HepG2 (cell line): ENCODE measurements around the gene PPP1R13L. TPM values are rescaled to one million over a fixed set of nuclear protein-coding genes. Genes with fewer than 3 reads are reported as not detected.

Source experiments
- BCL6 ChIP-seq: IDR thresholded peaks from 2 replicates; pipeline ENCODE4 v1.6.1; 2016; ENCODE audit warnings: missing genetic modification reagents, missing compliant biosample characterization
- MXD4 ChIP-seq: IDR thresholded peaks from 2 replicates; pipeline ENCODE4 v1.6.1; 2016; ENCODE audit warnings: mild to moderate bottlenecking, missing biosample characterization, missing genetic modification reagents
- MYNN ChIP-seq: sonication (generic); formaldehyde crosslinking; IDR thresholded peaks from 2 replicates; pipeline ENCODE4 v1.4.0; 2020; ENCODE audit warnings: mild to moderate bottlenecking, low read depth, missing genetic modification reagents
- NFIC ChIP-seq: IDR thresholded peaks from 2 replicates; pipeline ENCODE4 v1.6.1; 2012; ENCODE audit warnings: mild to moderate bottlenecking, low read length, inconsistent platforms
- NR2F6 ChIP-seq, 2 experiments: IDR thresholded peaks; 2 replicates each; pipeline ENCODE4 v1.6.1; 2016; ENCODE audit warnings: antibody characterized with exemption in 1 of 2, mild to moderate bottlenecking in 1 of 2
- POLR2A ChIP-seq, 2 experiments: IDR thresholded peaks; 2 replicates each; pipeline ENCODE4 v1.6.1; 2011; ENCODE audit warnings: low read depth in 2 of 2, low read length in 2 of 2, mild to moderate bottlenecking in 1 of 2, moderate library complexity in 1 of 2; ENCODE audit not compliant: insufficient read depth in 1 of 2
- THAP11 ChIP-seq: IDR thresholded peaks from 2 replicates; pipeline ENCODE4 v1.6.1; 2016; ENCODE audit warnings: missing biosample characterization, missing genetic modification reagents
- YEATS4 ChIP-seq: sonication (generic); formaldehyde crosslinking; IDR thresholded peaks from 2 replicates; pipeline ENCODE4 v1.4.0; 2020; ENCODE audit warnings: missing genetic modification reagents, borderline replicate concordance
- ZC3H13 ChIP-seq: sonication (generic); formaldehyde crosslinking; IDR thresholded peaks from 2 replicates; pipeline ENCODE4 v1.8.1; 2023; ENCODE audit warnings: mild to moderate bottlenecking, missing genetic modification reagents, moderate library complexity
- ZFP90 ChIP-seq: sonication (generic); formaldehyde crosslinking; IDR thresholded peaks from 2 replicates; pipeline ENCODE4 v1.8.0; 2022; ENCODE audit warnings: missing genetic modification reagents, mild to moderate bottlenecking, inconsistent platforms, borderline replicate concordance
- ZNF367 ChIP-seq: sonication (generic); formaldehyde crosslinking; IDR thresholded peaks from 2 replicates; pipeline ENCODE4 v1.4.0; 2020; ENCODE audit warnings: missing genetic modification reagents, borderline replicate concordance
- ZNF75D ChIP-seq: sonication (generic); formaldehyde crosslinking; IDR thresholded peaks from 2 replicates; pipeline ENCODE4 v1.8.1; 2023; ENCODE audit warnings: missing genetic modification reagents, mild to moderate bottlenecking, borderline replicate concordance
- ZSCAN12 ChIP-seq: sonication (generic); formaldehyde crosslinking; IDR thresholded peaks from 2 replicates; pipeline ENCODE4 v1.9.0; 2021; ENCODE audit warnings: mild to moderate bottlenecking, missing genetic modification reagents
- polyA plus RNA-seq, 8 experiments: library from polyadenylated mRNA; depleted of rRNA in 3 of 8; stranded (reverse) in 7 of 8; unstranded in 1 of 8; fragments of >200 nt; fragmentation: Illumina TruSeq in 4 of 8; extraction: Trizol in 4 of 8; gene quantifications; 2 replicates each; pipeline versions ENCODE4 v1.2.1 to v1.2.3, GENCODE V29; 2011 to 2016; ENCODE audit warnings: low read depth in 4 of 8, missing spikeins in 1 of 8, mixed read lengths in 1 of 8; ENCODE audit not compliant: insufficient read depth in 1 of 8
- total RNA-seq, 5 experiments: library from RNA; depleted of rRNA; stranded (reverse); fragments of >200 nt; fragmentation: Illumina TruSeq; extraction: Trizol; gene quantifications; 2 replicates each; pipeline ENCODE4 v1.2.3, GENCODE V29; 2016; ENCODE audit warnings: low read depth in 1 of 5
- TF ChIP-seq, protein P1 (sequence below): sonication (generic); formaldehyde crosslinking; IDR thresholded peaks from one replicate; pipeline ENCODE4 v1.5.1; 2020; ENCODE audit warnings: mild to moderate bottlenecking, missing genetic modification reagents; ENCODE audit errors: not compliant biosample characterization
- TF ChIP-seq, protein P2 (sequence below): sonication (generic); formaldehyde crosslinking; IDR thresholded peaks from 2 replicates; pipeline ENCODE4 v1.5.1; 2020; ENCODE audit warnings: mild to moderate bottlenecking, missing genetic modification reagents, borderline replicate concordance
- TF ChIP-seq, protein P3 (sequence below): sonication (generic); formaldehyde crosslinking; IDR thresholded peaks from 2 replicates; pipeline ENCODE4 v1.4.0; 2020; ENCODE audit warnings: mild to moderate bottlenecking, missing genetic modification reagents, borderline replicate concordance
- TF ChIP-seq, protein P4 (sequence below): IDR thresholded peaks from 2 replicates; pipeline ENCODE4 v1.6.1; 2016

PPP1R13L gene
- total and polyA plus RNA-seq, 2 of the 13 experiments (the other 11 are each of a cell fraction or from before 2014, with no cell fraction given), result 1.3 to 6.6 TPM

DNA sequence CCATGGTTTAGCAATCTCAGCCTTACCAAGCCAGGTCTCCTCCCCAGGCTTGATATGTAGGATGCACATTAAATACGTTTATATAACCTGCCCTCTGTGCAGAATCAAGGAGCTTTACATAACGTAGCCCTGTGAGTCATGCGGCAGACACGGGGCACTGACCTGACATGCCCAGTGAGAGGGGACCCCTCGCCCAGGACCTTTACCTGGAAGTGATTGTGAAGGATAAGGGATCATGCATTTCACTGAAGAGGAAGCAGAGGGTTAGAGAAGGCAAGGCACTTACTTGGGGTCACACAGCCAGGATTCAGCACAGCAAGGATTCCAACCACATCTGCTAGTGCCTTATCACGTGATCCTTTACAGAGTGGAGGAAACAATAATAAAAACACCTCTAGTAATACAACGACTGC lies 44.0 kb upstream of the PPP1R13L start (continued):
- TF ChIP-seq POLR2A (IDR thresholded peaks at IDR 0.05; ENCODE audit: insufficient read depth in 1 of 2, low read depth in 2 of 2, low read length in 2 of 2), result no peak
- TF ChIP-seq ZNF75D, result no peak
- TF ChIP-seq, protein P1, sequence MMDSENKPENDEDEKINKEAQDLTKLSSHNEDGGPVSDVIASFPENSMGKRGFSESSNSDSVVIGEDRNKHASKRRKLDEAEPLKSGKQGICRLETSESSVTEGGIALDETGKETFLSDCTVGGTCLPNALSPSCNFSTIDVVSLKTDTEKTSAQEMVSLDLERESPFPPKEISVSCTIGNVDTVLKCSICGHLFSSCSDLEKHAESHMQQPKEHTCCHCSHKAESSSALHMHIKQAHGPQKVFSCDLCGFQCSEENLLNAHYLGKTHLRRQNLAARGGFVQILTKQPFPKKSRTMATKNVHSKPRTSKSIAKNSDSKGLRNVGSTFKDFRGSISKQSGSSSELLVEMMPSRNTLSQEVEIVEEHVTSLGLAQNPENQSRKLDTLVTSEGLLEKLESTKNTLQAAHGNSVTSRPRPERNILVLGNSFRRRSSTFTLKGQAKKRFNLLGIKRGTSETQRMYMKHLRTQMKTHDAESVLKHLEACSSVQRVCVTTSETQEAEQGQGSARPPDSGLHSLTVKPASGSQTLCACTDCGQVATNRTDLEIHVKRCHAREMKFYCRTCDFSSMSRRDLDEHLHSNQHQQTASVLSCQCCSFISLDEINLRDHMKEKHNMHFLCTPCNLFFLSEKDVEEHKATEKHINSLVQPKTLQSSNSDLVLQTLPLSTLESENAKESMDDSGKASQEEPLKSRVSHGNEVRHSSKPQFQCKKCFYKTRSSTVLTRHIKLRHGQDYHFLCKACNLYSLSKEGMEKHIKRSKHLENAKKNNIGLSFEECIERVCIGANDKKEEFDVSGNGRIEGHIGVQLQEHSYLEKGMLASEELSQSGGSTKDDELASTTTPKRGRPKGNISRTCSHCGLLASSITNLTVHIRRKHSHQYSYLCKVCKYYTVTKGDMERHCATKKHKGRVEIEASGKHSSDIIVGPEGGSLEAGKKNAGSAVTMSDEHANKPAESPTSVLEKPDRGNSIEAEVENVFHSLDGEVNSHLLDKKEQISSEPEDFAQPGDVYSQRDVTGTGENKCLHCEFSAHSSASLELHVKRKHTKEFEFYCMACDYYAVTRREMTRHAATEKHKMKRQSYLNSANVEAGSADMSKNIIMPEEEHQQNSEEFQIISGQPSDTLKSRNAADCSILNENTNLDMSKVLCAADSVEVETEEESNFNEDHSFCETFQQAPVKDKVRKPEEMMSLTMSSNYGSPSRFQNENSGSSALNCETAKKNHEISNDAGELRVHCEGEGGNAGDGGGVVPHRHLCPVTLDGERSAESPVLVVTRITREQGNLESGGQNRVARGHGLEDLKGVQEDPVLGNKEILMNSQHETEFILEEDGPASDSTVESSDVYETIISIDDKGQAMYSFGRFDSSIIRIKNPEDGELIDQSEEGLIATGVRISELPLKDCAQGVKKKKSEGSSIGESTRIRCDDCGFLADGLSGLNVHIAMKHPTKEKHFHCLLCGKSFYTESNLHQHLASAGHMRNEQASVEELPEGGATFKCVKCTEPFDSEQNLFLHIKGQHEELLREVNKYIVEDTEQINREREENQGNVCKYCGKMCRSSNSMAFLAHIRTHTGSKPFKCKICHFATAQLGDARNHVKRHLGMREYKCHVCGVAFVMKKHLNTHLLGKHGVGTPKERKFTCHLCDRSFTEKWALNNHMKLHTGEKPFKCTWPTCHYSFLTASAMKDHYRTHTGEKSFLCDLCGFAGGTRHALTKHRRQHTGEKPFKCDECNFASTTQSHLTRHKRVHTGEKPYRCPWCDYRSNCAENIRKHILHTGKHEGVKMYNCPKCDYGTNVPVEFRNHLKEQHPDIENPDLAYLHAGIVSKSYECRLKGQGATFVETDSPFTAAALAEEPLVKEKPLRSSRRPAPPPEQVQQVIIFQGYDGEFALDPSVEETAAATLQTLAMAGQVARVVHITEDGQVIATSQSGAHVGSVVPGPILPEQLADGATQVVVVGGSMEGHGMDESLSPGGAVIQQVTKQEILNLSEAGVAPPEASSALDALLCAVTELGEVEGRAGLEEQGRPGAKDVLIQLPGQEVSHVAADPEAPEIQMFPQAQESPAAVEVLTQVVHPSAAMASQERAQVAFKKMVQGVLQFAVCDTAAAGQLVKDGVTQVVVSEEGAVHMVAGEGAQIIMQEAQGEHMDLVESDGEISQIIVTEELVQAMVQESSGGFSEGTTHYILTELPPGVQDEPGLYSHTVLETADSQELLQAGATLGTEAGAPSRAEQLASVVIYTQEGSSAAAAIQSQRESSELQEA (CRISPR knock-in tag), result no peak
- TF ChIP-seq BCL6 (CRISPR knock-in tag), result no peak
- TF ChIP-seq, protein P2, sequence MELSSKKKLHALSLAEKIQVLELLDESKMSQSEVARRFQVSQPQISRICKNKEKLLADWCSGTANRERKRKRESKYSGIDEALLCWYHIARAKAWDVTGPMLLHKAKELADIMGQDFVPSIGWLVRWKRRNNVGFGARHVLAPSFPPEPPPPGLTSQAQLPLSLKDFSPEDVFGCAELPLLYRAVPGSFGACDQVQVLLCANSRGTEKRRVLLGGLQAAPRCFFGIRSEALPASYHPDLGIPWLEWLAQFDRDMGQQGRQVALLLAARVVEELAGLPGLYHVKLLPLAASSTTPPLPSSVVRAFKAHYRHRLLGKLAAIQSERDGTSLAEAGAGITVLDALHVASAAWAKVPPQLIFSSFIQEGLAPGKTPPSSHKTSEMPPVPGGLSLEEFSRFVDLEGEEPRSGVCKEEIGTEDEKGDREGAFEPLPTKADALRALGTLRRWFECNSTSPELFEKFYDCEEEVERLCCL (CRISPR knock-in tag), result no peak
- TF ChIP-seq NFIC, result no peak
- TF ChIP-seq YEATS4, result no peak
- TF ChIP-seq, protein P3, sequence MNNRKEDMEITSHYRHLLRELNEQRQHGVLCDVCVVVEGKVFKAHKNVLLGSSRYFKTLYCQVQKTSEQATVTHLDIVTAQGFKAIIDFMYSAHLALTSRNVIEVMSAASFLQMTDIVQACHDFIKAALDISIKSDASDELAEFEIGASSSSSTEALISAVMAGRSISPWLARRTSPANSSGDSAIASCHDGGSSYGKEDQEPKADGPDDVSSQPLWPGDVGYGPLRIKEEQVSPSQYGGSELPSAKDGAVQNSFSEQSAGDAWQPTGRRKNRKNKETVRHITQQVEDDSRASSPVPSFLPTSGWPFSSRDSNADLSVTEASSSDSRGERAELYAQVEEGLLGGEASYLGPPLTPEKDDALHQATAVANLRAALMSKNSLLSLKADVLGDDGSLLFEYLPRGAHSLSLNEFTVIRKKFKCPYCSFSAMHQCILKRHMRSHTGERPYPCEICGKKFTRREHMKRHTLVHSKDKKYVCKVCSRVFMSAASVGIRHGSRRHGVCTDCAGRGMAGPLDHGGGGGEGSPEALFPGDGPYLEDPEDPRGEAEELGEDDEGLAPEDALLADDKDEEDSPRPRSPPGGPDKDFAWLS (CRISPR knock-in tag), result no peak
- TF ChIP-seq, protein P4, sequence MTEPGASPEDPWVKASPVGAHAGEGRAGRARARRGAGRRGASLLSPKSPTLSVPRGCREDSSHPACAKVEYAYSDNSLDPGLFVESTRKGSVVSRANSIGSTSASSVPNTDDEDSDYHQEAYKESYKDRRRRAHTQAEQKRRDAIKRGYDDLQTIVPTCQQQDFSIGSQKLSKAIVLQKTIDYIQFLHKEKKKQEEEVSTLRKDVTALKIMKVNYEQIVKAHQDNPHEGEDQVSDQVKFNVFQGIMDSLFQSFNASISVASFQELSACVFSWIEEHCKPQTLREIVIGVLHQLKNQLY (CRISPR knock-in tag), result peak; percentile 87
- peak; percentile 32; the same call in 1 of the 2 replicates for TF ChIP-seq THAP11 (CRISPR knock-in tag)
- TF ChIP-seq ZNF367 (CRISPR knock-in tag), result no peak
- TF ChIP-seq ZC3H13 (CRISPR knock-in tag), result no peak
- TF ChIP-seq ZFP90 (CRISPR knock-in tag), result no peak
- no peak for TF ChIP-seq ZSCAN12 (CRISPR knock-in tag)
- no peak for TF ChIP-seq MXD4
- TF ChIP-seq MYNN, result no peak
- no peak for TF ChIP-seq NR2F6 (IDR thresholded peaks at IDR 0.05)
- peak; percentile 75; the same call in 1 of the 2 replicates for TF ChIP-seq NR2F6 (CRISPR knock-in tag; IDR thresholded peaks at IDR 0.05)
